Stimulated activated CD8-positive, alpha-beta memory T cell treated with anti-CD3 and anti-CD28 coated beads, Interleukin-2, amount 100 ng/mL, for 48 hours (primary cell): Measurements from ENCODE around the gene SEPTIN8.

ENCODE experiments used
- DNase-seq, 2 donors: peaks; one replicate each; pipeline ENCODE4 v3.0.0-alpha.2; 2020; ENCODE audit warnings: low read depth in 2 of 2

The SEPTIN8 gene

GRCh38 chr5:132765311-132766019, 11.6 kb downstream of the SEPTIN8 start:
- no peak for DNase-seq

DNA sequence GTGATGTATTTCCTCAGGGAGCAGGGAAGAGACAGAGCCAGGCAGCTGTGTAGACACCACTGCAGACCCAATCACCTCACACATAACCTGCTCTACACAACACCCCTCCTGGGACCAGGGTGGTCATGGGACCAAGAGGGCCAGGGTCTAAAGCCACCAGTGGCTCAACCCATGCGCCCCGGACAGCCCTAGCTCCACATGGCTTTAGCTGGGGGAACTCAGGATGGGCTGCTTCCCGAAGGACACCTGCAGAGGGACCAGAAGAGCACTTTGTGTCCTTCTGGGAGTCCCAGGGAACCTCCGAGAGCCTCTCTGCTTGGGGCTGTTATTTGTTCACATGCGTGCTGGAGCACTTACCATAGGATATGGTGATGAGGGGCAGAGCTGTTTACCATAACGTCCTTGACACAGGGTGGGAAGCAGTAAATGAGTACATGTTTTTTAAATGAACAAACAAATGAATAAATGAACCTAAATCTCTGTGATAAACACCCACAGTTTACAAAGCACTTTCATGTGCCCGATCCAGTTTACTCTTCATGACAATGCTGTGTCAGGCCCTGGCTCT, 12.3 kb downstream of the SEPTIN8 start:
- DNase-seq = no peak

GRCh38 chr5:132764051-132764450, 13.0 kb downstream of the SEPTIN8 start:
- no peak for DNase-seq

DNA sequence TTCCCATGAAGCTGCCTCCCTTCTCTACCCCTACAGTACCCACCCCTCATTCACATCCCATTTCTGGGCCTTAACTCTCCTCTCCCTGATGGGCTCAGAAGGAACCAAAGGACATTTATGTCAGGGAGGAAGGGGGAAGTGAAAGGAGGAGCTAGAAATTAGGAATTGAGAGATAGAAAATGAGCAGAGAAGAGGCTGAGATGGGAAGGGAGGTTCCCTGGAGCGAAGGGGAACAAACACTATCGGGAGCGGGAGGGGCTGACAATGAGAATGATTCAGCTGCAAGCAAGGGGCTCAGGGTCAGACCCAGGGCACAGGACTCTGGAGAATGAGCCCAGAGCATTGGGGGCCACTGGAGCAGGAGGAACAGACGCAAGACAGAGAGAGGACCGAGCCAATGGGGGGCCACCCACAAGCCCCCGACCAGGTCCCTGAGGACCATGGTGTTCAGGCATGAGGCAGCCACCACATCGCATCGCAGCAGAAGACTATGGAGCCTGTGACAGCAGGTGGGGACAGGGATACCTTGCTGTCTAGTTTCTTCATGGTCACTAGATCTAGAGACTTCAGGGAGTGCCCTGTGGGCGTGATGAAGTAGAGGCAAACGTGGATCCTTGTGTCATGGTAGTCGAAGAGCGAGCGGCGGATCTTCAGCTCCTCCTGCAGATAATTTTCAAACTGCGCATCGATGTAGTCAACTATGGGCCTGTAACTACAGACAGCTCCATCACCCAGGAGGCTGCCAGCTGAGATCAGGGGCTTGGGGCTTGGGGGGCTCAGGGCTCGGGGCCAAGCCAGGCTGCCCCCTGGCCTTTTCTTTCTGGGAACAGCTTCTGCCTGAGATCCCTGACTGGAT, 13.6 kb downstream of the SEPTIN8 start:
- no peak for DNase-seq

GRCh38 chr5:132762246-132763000, 14.6 kb downstream of the SEPTIN8 start:
- DNase-seq = no peak

DNA sequence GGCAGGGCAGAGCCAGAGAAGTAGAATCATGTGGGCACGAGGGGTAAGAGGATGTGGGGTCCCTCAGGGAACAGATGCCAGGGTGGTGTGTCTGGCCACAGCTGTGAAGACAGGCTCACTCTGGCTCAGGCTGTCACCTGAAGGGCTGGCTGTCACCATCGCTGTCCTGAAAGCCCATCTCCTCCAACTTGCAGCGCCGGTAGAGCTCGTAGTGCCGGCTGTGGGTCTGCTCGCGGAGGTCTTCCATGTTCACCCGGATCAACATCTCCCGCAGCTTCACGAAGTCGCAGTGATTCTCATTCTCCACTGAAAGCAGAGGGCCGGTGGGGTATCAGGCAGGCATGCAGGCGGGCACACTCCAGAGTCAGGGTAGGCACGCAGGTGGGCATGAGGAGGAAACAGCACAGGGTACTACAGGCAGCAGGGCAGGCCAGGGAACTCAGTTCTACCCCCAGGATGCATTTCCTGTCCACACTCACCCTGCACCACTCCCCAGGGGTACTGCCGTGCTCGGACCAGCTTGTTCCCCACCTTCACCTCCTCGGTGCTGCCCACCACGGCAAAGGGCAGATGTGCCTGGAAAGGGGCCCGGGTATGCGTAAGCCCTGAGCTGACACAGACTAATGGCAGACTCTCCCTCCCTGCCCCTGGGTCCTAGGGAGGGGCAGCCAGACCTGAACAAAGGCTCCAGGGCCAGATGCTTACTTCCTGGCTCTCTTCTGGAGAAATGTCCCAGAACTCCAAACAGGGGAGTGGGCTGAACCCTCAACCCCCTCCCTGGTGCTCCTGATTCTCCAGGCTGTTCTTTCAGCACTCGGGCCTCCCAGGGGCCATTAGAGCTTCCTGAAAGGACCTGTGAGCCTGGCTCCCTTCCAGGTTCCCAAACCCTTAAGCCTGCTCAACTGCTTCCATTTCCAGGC, 15.5 kb downstream of the SEPTIN8 start:
- no peak for DNase-seq

DNA sequence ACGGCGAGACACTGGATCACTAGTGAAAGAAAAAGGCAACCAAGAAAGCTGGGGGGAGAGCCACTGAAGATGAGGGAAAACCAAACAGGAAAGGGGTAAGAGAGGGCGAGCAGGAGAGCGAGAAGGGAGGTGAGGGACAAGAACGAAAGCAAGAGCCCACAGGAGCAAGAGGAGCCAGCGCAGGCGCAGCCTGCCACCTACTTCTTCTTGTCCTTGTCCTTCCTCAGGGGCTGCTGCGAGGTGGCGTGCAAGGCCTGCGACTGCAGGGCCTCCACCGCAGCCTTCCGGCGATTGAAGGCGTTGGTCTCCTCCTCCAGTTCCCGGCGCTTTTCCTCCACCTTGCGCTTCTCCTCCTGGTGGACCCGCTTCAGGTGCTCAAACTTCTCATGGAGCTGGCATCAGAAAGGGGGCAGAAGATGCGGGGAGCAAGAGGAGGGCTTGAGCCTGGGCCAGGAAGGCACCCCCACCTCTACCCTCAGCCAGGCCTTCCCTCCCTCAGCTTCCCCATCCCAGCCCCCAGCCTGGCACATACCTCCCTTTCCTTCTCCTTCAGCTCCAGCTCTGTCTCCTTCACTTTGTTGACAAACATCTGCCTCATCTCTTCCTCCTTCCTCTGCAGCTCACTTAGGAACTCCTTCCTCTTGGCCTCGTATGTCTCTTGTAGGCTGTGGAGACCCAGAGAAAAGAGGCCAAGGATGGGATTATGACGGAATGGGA, 16.3 kb downstream of the SEPTIN8 start:
- no peak for DNase-seq

DNA sequence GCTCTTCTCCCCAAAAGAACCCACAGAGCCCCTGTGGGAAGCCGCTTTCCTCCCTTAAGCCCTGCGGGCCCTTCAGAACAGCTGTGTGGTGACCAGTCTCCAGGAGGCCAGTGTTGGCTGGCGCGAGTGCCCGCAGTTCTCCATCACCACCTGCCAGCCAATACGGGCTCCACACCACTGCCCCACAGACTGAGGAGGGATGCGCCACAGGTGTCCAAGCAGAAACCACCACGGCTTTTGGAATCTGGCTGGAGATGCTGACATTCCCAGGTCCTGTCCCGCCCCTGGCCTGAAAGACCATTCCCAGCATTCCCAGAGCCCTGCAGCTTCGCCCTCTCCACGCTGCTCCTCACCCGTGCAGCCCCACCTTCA, 17.0 kb downstream of the SEPTIN8 start:
- DNase-seq = no peak

DNA sequence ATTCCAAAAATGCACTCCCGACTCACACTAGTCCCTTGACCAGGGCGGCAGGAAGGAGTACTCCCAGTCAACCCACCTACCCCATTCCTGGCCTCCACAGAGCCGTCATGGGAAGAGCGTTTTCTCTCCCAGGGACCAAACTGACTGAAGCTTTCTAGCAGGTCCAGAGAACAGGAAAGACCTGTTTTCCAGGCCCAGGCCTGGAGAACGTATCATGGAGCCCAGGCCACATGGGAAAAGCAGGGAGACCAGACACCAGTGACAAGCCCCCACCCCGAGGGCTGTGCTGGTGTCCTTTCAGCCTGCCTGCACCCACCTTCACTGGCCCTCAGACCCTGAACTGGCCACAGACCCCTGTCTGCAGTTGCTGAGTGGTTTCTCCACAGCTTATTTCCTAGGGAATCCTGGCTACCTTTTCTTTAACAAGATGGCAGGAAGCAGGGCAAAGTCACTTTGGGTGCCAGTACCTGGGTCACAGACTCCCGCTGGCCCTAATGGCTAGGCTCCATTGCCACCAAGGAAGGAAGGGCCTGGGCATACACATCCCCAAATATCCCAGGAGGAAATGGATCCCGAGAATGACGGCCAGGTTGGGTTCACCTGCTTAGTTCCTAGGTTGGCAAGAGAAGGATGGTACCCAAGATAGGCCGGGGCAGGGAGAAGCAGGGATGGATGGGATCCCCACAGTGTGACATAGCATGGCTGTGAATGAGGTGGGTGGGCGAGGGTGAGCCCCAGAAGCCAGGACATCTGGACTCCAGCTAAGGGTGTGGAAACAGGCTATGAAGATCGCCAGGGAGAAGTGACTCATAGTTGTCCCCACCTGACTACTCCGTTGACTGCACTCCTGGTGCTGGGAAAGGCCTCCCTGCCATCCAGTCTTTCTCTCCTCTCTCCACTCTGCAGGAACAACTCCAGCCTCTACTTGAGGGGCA, 17.7 kb downstream of the SEPTIN8 start:
- no peak for DNase-seq

GRCh38 chr5:132758451-132758850, 18.6 kb downstream of the SEPTIN8 start:
- no peak for DNase-seq

- DNase-seq = no peak
Measured at GRCh38 chr5:132756542-132756941, 20.5 kb downstream of the SEPTIN8 start.

DNA sequence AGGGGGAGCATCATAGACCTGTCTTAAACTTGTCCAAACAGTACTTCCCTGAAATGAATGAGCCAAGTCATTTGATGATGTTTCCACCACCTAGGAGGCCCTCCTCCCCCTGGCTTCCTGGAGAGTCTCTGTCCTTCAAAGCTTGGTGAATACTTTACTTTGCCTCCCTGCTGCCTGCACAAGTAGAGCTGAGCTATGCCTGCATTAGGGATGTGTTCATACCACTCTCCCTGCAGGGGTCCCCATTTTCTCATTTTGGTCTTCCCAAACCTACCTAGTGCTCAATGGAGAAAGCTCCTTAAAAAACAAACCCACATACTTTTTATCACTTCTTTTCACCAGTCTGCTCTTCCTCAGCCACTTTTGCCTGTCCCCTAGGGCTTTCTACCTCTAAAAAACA, 22.1 kb downstream of the SEPTIN8 start:
- no peak for DNase-seq

DNA sequence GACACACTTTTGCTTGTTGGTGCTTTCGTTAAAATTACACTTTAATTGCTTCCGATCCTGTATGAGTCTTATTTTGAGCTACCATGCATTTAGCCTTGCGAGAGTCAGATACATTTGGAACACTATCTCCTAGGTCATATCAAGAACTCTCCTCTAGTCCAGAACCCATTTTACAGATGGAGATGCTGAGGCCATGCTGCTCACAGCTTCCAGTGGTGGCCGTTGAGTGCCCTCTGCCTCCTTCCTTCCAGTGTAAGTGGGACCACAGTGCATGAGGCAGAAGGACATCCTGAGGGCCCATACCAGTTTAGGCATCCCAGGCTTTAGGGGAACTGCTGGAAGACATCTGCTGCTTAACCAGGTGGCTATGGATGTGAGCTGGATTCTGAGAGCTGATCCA, 22.9 kb downstream of the SEPTIN8 start:
- no peak for DNase-seq

DNA sequence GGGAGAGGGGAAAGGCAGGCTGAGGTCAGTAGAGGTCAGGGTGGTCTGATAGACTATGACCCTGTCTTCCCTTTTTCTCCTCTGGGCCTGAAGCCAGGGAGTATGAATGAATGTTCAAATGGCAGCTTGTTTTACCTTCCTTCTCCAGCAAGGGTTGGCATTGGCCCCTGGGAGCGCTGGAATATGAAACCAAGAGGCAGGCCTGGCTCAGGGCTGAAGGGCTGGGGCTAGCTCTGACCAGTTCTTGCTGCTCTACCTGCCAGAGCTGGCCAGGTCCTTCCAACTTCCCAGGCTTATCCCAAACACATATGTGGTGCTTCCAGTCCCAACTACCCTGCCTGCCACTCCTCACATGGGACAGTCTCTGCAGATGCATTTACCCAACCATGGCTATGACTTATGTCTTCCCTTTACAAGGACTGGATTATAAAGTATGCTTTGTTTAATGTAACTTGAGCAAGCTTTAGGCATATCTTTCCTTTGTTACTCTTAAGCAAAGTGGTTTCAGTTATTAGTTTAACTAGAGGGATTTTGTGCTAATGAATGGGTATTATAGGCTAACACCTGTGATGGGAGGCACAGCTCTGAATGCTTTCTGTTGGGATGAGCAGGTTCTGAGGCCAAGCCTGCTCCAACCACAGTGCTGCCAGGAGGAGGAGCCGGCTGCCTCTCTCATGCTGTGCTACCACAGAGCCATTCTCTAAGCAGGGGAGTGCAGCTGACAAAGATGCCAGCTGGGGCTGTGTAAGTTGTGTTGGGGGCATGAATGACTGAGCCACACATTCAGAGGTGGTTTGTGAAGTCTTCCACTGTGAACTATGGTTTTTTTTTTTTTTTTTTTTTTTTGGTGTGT, 23.7 kb downstream of the SEPTIN8 start:
- DNase-seq = no peak

DNA sequence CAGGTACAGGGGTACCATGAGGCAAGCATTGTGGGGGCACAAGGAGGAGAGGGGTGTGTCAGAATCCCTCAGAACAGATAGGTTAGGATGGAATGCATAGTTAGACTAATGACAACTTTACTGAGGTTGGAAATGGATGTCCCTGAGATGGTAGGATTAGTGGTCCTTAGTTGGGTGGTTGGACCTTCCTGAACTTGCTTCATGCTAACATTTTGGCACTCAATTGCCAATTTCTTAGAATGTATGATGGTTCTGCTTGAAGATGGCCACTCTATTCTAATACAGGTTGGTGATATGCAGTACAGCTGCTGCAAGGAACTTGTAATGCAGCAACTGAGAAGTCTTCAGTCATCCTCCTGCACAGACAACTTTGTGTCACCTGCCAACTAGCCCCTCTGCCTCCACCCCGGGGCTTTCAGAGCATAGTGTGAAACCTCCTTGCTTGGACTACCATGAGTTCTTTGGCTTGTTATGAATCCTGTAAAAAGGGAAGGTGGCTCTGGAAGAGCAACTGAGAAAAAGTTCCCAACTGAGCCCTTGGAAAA, 24.4 kb downstream of the SEPTIN8 start:
- no peak for DNase-seq

- no peak for DNase-seq
Measured at GRCh38 chr5:132751971-132752580, 25.0 kb downstream of the SEPTIN8 start.

DNA sequence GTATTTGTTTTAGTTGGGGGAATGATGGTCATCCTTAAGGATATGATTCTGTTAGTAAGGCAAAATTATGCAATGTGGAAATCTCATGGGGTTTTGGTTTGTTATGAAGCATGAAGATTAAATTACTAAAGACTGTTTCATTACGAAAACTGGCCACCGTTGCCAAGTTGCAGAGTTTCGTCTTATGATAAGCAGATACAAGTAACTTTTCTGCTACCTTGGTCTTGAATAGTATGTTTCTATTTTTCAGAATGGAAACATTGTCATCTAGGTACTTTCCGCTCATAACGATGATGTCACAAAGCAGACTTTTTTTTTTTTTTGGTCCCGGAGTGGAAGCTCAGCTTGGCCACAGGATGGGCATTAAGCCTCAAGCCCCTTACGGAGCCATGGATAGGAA, 25.6 kb downstream of the SEPTIN8 start:
- DNase-seq = no peak
